HuH-7.5 (cell line): ENCODE results near the gene ULBP3.

Source experiments
- DNase-seq: peaks from one replicate; pipeline ENCODE4 v3.0.0; 2011; ENCODE audit warnings: low spot score

The ULBP3 gene

DNA sequence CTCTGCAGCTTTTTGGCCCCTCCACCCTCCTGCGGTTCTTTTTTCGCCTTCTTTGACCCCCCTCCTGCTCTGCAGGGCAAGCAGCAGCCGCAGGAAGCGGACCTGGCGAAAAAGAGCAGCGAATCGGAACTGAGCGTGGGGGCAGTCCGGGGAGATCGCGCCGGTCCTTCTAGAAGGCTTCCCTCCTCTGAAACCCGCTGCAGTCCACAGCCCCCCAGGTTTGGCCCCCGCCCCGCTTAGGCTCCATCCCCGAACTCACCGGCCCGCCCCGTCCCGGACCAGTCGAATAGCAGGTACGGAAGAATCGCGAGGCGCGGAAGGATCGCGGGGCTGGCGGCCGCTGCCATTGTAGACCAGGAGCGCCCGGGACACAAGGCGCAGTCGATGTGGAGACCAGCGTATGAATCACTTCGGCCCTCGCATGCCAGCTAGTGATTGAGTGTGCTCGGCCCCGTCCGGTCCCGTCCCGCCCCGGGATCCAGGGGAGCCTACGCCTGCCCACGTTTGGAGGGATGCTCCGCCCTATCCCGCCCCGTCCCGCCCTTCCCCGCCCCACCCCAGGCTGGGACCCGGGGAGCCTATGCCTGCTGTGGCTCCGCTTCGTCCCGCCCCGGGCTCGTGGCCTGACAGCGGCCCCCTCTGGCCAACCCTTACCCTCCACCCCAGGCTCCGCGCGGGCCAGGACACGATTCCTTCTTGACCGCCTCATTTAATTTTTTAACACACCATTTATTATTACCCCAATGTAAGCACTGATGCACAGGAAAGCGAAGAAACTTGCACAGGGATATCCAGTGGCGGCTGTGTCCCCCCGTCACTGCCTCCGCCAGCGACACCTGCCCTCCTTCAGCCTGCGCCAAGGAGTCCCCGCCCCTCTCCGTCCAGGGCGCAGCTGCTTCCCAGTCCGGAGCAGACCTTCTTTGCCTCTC lies at the start of gene ULBP3:
Gene ULBP3, minus strand, starts transcription at position 402 of the 929 bp plus-strand sequence. Its CDS starts 55 bp downstream, at position 347.
- DNase-seq, result peak; percentile 93

DNA sequence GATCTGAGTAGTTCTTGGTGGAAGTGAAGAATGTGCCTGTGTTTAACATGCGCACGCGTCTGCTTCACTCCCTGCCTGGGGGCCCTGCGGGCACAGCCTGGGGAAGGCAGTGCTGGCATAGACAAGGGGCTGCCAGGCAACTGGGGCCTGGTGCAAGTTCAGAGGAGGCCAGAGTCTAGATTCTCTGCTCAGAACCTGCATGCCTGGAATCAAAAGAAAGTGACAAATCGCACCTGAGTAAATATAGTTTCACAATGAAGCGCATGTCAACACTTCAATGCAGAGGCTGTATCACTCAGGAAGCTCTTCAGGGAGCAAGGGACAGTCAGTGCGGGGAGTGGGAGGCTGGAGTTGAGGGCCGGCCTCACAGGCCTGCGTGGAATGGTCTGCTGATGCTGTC lies 49.7 kb upstream of the ULBP3 start:
- no peak for DNase-seq

DNA sequence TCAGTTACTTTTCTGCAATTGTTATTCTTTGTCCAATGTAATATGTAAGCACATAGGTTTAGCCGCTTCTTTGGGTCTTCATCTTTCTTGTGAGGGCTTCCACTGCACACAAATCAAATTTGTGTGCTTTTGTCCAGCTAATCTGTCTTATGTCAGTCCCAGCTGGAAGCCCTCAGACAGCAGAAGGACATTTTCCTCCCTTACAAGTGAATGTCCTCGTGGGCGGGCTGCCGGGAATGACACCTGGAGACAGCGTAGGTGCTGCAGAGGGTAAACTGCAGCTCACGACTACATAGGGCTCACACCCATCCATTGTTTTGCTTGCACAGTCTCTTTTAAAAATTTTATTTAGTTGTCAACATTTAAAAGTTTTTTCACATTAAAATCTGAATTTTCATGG lies 49.3 kb upstream of the ULBP3 start:
- DNase-seq, result no peak

DNA sequence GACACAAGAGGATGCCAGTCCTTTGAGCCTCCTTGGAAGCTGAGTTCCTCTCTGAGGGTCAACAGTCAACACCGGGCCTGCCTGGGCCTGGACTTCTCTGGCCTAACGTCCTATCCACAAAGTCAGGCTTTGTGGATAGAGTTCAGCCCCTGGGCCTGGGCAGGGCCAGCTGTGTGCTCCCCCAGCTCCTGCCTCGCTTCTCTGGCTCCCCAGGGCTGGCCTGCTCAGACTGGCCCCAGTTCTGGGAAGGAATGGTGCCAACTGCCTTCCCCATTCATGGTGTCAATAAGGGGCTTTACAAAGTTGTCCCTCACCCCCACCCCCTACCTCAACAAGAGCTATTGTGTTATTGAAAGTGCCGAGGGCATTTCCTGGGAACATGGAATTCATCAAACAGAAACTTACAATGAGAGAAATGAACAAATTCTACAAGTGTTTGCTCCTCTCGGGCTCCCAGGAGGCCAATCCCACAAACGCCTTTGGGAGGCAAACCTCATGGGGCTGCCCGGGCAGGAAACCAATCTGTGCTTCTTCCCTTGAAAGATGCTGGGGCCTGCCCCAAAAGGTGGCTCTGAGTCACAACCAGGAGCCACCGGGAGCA lies 47.4 kb upstream of the ULBP3 start:
- DNase-seq, result no peak

DNA sequence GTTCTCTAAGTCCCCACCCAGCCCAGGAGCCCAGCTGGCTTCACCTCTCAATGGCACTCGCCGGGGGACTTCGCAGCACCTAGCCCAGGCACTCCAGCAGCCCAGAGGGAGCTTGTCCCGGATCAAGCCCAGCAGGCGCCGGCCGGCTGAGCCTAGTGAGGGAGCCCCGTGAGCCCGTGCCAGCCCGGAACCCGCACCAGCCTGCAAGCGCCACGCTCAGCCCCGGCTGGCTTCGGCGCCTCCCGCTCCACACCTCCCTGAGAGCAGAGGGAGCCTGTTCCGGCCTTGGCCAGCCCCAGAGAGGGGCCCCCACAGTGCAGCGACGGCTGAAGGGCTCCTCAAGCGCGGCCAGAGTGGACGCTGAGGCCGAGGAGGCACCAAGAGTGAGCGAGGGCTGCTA lies 46.8 kb upstream of the ULBP3 start:
- DNase-seq, result no peak

DNA sequence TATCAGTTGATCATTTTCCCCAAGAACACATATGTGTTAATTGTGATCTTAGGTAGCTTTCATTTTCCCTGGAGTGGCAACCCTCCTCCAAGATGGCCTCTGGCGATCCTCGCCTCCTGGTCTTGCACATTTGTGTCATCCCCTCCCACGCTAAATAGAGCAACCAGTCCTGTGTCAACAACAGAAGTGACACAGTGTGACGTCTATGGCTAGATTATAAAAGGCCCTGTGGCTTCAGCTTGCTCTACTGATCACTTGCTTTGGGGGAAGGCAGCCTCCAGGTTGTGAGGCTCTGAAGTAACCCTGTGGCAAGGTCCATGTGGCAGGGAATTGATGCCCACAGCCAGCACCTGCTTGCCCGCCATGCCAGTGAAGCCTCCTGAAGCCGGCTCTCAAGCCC lies 43.3 kb upstream of the ULBP3 start:
- no peak for DNase-seq

DNA sequence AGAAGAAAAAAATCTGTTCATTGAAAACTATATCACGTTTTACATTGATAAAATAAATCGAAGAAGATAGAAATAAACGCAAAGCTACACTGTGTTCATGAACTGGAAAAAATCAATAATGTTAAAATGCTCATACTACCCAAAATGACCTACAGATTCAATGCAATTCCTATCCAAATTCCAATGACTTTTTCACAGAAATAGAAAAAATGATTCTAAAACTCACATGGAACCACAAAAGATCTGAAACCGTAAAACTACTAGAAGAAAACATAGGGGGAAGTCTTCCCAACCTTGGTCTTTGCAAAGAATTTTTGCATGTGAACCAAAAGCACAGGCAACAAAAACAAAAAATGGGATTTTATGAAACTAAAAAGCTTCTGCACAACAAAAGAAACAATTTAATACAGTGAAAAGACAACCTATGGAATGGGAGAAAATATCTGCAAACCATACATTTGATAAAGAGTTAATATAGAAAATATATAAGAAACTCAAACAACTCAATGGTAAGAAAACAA lies 33.9 kb upstream of the ULBP3 start:
- no peak for DNase-seq

DNA sequence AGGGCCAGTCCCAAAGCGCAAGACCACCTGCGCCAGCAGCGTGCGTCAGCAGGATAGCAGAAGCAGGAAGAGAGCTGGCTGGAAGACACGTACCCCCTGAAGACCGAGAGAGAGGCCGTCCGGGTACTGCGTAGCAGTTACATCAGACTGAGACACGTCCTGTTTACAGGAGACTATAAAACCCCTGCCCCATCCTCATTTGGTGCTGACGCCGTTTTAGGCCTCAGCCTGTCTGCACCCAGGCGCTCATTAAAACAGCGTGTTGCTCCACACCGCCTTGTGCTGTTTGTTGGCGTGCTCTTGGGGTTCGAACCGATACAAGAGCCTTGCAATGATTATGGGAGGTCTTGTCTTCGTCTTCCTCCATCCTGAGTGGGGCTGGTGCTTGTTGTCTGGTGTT lies 31.8 kb upstream of the ULBP3 start:
- DNase-seq, result no peak

DNA sequence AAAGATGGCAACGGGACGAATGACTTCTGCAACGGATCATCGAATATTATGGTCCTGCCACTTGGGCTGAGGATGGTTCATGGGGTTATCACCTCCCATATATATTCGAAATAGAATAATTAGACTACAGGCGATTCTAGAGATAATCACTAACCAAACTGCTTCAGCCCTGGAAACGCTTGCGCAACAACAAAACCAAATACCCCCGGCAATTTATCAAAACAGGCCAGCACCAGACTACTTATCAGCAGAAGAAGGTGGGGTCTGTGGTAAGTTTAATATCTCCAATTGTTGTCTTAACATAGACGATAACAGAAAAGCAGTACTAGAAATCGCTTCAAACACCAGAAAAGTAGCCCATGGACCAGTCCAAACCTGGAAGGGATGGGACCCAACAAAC lies 31.0 kb upstream of the ULBP3 start:
- DNase-seq, result no peak

DNA sequence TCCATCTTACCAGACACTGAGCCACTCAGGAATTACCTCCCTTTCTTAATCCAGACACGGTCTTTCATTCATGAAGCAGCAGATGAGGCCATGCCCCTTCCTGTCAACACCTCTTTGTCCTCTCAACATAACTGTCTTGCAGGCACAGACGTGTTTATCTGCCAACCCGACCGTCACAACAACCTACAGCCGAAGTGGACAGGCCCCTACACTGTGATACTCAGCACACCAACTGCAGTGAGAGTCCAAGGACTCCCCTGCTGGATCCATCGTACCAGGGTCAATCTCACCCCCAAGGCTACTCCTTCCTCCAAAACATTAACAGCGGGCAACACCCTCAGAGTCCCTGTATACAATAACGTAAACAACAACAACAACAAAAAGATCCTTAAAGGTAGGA lies 30.6 kb upstream of the ULBP3 start:
- DNase-seq, result no peak

DNA sequence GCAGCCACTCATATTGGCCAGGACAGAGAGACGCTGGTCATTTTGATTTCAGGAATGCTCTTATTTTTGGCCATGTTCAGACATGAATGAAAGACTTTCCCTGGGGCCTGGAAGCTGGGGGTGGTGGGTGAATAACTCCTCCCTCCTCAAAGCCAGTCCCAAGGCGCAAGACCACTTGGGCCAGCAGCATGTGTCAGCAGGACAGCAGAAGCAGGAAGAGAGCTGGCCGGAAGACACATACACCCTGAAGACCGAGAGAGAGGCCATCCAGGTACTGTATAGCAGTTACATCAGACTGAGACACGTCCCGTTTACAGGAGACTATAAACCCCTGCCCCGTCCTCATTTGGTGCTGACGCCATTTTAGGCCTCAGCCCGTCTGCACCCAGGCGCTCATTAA lies 29.2 kb upstream of the ULBP3 start:
- DNase-seq, result no peak

DNA sequence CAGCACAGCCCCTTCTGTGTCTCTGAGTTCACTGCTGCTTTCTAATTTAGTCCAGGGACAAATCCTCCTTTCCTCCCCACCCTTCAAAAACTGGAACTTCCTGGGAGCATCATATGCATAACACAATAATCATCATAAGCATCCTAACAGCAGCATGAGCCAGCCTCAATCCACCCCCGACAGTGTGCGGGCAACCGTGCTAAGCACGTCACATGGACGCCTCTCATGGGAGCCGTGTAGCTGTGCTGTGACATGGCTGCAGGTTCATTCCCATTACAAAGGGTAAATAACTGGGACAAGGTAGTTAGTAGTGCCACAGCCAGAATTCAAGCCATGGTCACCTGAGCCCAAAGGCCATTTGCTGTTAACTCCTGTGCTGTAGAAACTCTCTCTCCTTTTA lies 24.5 kb upstream of the ULBP3 start:
- no peak for DNase-seq

DNA sequence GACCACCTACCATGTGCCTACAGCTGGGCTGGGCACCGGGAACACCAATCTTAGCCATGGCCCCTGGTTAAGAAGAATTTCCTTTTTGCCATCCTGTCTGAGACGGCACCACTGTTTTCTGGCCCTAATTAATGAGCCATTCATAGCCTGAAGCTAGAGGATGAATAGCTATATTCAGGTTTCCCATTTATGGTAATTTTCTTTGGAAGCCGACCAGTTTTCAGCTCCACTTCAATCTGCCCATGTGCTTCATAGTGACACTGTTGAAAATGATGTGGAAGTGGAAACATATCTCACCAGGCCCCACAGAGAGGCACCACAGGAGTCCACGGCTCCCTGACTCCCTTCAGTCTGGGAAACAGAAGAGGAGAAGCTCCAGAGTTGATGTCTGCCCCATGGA lies 22.6 kb upstream of the ULBP3 start:
- DNase-seq, result no peak

DNA sequence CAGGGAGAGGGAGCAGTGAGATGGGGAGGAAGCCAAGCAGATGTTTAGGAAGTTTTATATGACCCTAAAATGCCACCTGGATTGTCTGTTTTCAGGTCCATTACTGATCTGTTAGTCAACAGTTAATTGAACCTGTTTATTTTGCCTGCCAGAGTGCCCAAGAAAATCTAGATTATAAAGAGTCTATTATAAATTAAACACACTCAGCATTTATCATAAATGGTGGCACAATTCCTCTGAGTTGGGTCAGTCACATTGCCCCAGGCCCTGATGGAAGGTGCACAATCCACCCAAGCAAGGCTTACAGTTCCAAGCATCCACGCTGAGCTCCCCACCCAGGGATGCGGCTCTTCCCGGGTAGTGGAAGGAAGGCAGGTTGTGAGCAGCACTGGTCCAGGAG lies 21.4 kb upstream of the ULBP3 start:
- no peak for DNase-seq

DNA sequence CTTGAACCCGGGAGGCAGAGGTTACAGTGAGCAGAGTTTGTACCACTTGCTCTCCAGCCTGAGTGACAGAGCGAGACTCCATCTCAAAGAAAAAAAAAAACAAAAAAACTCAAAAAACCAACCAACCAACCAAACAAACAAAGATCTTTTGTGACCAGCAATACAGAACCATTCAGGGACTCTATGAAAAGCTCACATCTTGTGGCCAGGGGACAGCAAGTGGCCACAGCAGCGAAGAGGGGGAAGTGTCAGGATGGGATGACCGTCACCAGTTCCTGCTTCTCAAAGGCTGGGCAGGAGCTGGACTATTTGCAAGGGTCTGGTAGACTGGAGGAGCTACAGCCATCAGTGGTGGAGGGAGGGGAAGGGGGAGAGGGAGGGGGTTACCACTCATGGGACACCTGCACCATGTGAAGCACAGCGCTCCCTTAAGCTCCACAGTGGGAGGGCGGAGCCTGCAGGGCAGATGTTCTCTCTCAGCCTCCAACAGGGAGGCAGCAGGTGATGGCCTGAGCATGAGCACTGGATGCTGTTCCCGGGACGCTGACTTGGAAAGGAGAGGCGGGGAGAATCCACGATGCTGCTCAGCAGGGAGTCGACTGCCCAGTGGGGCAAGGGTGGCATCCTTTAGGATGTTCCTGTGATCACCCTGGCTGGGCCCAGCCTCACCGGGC lies 19.7 kb upstream of the ULBP3 start:
- no peak for DNase-seq

DNA sequence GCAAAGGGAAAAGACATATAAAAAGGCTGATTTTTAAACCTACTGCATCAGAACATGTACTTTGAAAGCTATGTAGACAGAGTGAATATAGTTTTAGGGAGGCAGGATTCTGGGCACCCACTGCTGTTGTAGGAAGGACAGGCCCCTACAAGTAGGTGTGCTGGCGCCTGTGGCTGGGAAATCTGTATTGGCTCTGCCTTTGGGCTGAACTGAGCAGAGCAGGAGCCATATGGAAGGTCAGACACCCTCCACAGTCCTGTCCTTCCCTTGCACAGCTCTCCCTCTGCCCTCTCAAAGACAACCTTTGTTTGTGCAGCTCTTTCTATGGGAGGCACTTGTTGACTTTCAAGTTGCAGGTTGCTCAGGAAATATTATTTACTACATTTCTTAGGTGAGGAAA lies 18.4 kb upstream of the ULBP3 start:
- no peak for DNase-seq

DNA sequence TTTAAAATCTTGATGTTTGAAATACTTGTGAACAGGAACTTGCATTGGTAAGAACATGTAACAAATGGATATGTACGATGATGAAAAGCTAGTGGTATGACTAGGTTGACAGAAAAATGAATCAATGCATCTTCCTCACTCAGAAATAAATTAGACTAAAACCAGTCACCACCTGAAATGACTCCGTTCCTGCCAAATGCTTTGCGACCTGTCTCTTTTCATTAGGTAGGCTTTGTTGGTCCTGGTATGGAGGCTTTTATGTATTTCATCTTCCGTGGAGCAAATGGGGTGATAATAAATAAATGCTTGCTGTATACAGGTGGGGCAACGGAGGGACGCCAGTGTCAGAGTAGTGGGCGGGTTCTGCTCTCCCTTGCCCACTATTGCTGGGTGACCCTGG lies 17.1 kb upstream of the ULBP3 start:
- no peak for DNase-seq

DNA sequence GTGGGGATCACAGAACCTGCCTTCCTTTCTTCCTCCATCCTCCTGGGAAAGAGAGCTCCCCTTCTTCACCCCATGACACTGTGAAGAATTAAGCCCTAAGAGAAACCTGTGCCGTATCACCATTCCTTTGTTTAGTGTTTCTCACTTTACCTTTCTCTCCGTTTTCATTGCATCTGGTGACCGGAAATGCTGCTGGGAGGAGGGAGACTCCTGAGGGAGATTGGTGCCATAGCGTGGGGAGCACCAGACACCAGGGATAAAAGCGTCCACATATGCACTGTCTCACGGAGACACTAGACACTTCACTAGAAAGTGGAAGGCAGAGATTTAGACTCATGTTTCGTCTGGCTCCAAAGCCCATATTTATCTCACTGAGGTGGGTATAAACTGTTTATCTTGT lies 15.5 kb upstream of the ULBP3 start:
- no peak for DNase-seq

DNA sequence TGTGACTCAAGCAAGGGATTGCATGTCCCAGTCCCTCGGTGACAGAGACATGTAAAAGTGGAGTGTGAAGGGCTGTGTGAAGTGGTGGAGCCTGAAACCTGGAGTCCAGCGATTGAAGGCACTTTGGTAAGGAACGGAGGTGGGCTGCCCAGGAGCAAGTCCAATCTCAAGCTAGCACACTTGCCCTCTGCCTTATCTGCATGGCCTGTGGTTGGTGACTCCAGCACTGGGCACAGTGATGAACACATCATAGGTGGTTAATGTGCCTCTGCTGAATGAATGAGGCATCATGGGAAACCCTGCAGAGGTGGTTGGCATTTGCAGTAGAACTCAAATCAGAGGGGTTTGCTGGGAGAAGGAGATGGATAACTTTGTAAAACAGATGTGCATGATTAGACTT lies 14.9 kb upstream of the ULBP3 start:
- no peak for DNase-seq

DNA sequence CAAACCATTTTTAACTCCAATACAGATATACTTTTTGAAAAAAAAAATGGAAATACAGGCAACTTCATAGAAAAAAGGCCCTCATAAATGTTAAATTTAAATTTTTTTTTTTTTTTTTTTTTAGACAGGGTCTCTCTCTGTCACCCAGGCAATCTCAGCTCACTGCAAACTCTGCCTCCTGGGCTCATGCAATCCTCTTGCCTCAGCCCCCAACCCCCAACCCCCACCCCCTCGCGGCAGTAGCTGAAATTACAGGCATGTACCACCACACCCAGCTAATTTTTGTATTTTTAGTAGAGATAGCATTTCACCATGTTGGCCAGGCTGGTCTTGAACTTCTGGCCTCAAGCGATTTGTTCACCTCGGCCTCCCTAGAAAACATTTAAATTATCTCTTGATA lies 12.8 kb upstream of the ULBP3 start:
- DNase-seq, result no peak

DNA sequence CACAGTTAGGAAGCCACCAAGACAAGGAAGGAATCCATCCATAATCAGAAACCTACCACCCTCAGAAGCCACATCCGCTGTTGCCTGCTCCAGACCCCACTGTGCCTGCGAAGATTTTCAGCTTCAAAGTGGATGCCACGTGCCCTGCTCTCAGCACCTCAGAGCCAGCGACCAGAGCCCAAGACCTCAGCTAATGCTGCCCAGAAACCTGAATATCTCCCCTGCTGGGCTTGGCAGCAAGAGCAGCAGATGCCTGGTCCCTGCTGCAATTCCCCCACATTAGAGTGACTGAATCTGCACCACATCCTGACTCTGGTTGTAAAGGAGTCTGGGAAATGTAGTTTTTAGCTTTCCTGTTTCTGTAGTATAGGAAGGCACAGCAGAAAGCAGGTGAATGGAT lies 10.7 kb upstream of the ULBP3 start:
- DNase-seq, result no peak

DNA sequence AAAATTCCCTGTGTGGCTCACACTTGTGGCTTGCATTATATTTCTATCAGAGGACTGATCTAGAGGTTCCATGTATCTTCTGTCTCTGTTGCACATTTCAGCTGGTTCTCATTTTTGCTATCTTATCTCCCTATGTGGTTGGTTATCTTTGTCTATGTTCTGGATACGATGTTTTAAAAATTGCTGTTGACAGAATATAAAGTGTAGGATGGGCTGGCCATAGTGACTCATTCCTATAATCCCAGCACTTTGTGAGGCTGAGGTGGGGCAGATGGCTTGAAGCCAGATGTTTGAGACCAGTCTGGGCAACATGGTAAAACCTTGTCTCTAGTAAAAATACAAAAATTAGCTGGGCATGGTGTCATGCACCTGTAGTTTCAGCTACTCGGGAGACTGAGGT lies 9.9 kb upstream of the ULBP3 start:
- no peak for DNase-seq
